CD4-positive, alpha-beta T cell treated with Interleukin-17A for 1 hour (primary cell): ENCODE measurements around the gene IL1F10.

ENCODE experiments used
- DNase-seq: peaks from one replicate; pipeline ENCODE4 v3.0.0-alpha.2; 2020

IL1F10 gene

GRCh38 chr2:113060396-113060795 is 7.4 kb upstream of the IL1F10 start:
- no peak for DNase-seq

DNA sequence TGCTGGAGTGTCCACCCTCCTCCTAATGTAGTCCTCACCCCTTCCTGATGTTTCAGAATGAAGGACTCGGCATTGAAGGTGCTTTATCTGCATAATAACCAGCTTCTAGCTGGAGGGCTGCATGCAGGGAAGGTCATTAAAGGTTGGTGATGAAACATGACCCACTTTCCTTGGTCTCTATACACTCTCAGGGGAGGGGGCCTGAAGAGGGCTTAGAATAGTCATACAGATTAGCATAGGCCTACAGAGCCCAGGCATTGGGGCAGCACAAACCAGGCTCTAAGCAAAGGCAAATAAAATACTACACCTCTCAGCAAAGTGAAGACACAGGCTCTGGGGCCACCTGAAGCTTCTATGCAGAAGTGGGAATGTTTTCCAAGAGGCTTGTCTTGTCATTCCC is 7.0 kb upstream of the IL1F10 start:
- DNase-seq: no peak

DNA sequence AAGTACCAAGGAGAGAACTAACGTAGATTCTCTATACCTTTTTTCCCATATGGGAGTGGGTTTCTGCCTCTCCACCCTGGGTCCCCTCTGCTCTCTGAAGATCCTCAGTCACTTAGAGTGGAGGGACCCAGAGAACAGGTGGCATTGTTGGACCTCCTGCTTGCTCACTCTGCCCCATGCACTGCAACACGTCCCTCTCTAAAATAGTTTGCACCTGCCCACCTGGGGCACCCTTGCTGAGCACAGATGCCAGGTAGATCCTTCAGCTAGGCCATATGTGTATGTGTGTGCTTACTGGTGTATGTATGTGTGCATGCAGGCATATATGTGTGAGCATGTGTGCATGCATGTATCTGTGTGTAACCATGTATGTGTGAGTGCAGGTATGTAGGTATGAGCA is 6.5 kb upstream of the IL1F10 start:
- DNase-seq: no peak

DNA sequence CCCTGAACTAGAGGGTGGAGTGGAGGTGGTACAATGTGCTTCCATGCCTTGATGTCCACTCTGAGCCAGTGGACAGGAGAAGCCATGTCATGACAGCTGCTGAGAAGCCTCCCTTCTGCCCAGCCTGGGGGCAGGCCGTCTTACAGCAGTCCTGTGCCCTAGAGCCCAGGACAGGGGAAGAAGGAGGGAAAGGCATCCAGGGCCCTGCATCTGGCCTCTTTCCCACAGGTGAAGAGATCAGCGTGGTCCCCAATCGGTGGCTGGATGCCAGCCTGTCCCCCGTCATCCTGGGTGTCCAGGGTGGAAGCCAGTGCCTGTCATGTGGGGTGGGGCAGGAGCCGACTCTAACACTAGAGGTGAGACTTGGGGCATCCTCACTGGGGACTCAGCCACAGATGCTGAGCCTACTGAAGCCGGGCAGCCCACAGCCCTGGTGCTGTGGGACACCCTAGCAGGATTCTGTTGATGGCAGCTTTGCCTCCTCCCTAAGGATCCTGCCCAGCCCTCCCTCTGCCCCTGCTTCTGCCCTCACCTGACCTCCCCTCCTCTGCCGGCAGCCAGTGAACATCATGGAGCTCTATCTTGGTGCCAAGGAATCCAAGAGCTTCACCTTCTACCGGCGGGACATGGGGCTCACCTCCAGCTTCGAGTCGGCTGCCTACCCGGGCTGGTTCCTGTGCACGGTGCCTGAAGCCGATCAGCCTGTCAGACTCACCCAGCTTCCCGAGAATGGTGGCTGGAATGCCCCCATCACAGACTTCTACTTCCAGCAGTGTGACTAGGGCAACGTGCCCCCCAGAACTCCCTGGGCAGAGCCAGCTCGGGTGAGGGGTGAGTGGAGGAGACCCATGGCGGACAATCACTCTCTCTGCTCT is 5.6 kb upstream of the IL1F10 start:
- no peak for DNase-seq

DNA sequence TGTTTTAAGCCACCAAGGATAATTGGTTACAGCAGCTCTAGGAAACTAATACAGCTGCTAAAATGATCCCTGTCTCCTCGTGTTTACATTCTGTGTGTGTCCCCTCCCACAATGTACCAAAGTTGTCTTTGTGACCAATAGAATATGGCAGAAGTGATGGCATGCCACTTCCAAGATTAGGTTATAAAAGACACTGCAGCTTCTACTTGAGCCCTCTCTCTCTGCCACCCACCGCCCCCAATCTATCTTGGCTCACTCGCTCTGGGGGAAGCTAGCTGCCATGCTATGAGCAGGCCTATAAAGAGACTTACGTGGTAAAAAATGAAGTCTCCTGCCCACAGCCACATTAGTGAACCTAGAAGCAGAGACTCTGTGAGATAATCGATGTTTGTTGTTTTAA is 3.5 kb upstream of the IL1F10 start:
- DNase-seq: no peak

DNA sequence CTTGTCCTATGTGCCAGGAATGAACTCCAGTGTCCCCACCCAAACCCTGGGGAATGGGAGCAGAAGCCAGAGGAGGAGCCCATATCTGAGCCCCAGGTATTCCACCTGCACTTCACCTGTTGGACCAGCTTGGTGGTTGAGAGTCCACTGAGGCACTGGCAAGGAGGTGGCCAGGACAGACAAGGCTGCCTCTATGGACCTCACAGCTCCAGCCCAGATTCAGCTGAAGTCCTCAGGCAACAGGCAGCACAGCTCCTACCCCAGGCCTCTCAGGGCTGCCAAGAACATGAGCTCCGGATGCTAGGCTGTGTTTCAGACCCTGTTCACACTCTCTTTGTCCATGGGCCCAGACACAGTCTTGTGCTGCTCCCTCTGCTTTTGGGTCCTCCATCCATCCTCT is 2.9 kb upstream of the IL1F10 start:
- no peak for DNase-seq

GRCh38 chr2:113068249-113068648 is 479 bp downstream of the IL1F10 start:
- no peak for DNase-seq

DNA sequence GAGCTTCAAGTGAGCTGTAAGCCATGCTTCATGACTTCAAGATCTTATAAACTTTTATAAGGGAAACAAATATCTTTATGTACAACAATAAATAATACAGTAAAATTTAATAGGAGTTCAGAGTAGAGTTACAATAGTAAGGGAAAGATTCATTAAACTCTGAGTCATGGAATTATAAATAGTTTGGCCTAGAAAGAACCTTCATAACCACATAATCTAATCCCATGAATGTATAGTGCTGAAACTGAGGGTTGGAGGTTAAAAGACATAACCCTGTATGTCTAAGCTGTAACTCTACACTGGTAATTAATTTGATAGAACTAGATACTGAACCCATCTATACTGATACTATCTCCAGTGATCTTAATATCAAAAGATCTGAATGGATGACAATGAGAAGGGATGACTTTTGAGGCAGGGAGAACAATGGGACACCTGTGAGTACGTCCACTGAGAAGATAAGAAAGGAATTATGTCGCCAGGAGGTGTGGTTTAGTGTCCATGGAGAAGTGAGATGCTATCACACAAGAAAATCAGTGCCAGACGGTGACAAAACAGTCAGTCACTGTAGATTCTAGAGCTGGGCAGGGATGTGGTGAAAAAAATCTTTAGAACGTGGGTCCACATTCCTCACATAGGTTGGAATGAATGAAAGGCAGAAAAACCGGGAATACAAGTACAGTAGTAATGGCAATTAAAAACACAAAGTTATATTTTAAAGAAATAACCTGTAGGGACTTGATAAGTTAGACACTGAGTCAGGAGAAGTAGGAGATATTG is 1.1 kb downstream of the IL1F10 start:
- no peak for DNase-seq

DNA sequence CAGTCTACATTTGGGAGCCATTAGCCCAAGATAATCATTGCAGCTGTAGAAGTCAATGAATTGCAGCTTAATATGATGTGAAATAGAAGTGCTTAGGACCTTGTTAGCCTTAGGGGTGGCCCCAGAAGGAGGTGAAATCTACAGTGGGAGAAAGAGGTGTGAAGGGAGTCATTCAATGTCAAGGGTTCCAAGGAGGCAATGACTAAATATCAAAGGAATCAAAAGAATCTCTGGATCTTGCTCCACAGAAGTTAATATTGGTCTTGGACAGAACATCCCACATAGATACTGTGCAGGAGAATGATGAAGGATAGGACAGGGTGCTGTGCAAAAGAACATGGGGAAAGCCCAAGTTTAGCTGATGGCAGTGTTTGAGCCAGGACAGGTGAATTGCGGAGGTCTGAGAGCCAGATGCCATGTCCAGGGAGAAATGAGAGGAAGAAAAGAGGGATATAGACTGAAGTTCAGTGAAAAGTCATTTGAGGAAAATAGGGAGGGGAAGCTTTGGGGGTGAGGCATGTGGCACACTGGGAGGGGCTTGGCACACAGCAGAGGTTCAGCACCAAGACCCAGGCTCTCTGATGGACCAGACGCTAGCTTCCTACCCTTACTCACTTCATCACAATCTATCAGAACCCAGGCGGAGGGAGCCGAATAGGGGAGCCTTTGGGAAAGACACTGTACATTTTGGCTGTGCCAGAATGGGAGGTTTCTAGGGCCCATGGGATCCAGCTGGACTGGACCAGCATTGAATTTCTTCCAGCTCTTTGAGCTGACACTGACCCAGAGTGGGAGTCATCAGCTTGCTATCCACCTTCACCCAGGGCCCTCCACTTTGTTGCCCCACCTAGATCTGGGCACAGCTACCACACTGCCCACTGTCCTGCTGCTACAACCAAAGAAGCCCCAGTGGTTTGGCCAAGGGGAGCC is 2.2 kb downstream of the IL1F10 start:
- DNase-seq: no peak

- DNase-seq: no peak
These were observed 2.8 kb downstream of the IL1F10 start for GRCh38 chr2:113070606-113070975.

- DNase-seq: no peak
These were observed 4.8 kb downstream of the IL1F10 start for GRCh38 chr2:113072584-113072983.

- DNase-seq: no peak
These were observed 5.6 kb downstream of the IL1F10 start for GRCh38 chr2:113073325-113073834.

GRCh38 chr2:113075030-113075429 is 7.3 kb downstream of the IL1F10 start:
- no peak for DNase-seq

DNA sequence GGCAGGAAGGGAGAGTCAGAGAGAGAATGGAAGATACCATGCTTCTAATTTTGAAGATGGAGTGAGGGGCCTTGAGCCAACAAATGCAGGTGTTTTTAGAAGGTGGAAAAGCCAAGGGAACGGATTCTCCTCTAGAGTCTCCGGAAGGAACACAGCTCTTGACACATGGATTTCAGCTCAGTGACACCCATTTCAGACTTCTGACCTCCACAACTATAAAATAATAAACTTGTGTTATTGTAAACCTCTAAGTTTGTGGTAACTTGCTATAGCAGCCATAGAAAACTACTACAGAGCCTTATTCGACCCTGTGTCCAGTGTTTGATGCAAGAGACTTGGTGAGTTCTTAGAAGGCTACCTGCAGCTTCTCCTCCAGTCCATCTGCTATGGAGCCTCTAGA is 7.8 kb downstream of the IL1F10 start:
- DNase-seq: no peak

GRCh38 chr2:113076954-113077669 is 9.3 kb downstream of the IL1F10 start:
- DNase-seq: no peak

DNA sequence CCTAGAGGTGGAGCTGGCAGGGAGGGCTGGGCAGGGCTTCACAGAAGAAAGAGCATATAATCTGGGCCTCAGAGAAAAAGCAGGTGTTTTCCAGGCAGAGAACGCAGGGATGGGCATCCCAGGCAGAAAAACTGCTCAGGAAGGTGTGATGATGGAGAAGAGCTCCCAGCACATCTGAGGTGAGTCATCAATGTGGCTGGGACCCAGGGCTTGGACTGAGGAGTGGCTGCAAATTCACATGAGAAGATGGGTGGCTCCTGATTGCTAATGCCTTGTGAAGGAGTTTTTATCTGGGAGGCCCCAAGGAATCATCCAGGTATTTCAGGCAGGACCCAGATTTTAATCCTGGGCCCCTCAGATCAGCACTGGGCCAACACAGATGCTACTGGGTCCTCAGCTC is 10.2 kb downstream of the IL1F10 start:
- no peak for DNase-seq

DNA sequence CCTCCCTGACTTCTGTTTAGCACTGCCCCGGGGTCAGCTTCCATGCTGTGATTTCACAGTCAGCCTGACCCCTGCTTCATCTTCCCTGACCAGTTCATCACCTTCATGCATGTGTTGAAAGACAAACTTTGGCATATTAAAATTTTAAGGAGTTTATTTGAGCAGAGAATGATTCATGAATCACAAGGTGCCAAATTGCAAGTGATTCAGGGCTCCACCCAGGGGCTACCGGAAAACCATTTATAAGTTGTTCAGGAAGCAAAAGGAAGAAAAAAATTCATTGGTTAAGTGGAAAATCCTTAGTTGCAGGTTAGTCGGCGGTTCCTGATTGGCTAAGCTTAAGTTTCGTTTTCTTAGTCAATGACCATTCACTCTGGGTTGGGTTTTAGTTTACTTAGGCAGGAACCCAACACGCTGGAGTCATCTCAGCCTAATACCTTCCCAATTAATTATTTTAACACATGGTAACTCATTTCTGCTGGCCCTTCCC is 10.6 kb downstream of the IL1F10 start:
- no peak for DNase-seq

DNA sequence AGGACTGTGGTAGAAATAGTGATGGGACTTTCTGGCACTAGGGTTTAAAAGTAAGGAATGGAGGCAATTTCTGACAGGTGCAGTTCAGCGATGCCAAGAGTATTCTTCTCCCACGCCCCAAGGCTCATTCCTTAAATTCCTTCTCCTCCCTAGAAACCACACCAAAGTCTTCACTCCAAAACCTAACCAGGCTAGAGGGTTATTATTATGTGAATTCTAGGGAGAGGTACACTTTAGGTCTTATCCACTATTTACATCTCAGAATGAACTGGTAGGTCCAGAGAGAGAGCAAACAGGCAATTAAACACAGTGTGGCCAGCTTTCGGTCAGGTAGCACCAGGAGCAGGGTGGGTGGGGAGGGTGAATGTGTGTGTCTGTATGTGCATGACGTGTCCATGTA is 11.4 kb downstream of the IL1F10 start:
- no peak for DNase-seq

DNA sequence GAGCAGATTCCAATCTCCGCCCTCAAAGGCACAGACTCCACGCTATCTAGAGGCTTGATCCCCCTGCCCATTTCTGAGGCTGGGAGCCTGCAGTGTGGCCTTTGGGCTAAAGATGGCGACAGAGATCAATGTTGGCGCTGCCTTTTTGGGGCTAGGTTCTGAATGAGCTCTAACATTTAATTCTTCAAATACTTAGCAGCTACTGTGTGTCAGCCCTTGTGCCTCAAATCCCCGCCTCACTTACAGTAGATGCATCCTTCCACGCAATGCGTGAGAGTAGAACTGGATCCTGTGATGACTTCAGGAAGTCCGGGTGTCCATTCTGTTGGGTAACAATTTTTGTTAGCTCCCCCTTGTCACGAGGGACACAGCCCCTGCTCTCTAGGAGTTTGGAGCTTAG is 12.4 kb downstream of the IL1F10 start:
- peak; percentile 34 for DNase-seq

DNA sequence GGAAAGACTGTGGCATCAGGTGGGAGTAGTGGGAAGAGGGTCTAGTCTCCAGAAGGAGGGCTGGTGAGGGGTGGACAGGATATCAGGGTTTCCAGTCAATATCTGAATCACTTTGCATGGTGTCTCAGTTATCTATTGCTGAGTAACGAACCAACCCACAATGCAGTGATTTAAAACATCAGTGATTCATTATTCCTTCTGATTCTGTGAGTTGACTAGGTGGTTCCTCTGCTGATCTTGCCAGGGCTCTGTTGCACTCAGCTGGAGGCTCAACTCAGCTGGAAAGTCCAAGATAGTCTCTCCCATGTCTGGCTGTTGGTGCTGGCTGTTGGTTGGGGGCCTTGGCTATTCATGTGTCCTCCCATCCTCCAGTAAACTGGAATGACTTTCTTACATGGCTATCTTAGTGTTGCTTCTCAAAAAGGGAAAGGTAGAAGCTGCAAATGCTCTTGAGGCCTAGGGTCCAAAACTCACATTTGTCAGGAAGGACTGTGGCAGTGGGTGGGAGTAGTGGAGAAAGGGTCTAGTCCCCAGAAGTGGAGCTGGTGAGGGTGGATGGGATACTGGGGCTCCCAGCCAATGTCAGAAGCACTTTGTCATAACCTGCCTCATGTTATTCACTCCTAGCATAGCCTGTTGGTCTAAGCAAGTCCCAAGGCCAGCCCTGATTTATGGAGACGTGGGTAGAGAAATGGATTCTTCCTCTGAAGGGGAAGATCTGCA is 13.9 kb downstream of the IL1F10 start:
- no peak for DNase-seq

GRCh38 chr2:113083296-113083695 is 15.5 kb downstream of the IL1F10 start:
- no peak for DNase-seq
